Parathyroid adenoma (tissue), 2 donors: ENCODE results near the gene TBC1D30.

Source experiments
- H2AFZ ChIP-seq: fragments of 300-600 bp; sonication (generic); one replicate; pipeline ENCODE4 v1.7.0; 2017; ENCODE audit warnings: antibody characterized with exemption, mild to moderate bottlenecking
- H3K27ac ChIP-seq: fragments of 300-600 bp; sonication (generic); one replicate; pipeline ENCODE4 v1.7.0; 2017
- H3K27me3 ChIP-seq: fragments of 300-600 bp; sonication (generic); one replicate; pipeline ENCODE4 v1.7.0; 2017; ENCODE audit warnings: low read length; ENCODE audit not compliant: control insufficient read depth, insufficient read depth
- H3K36me3 ChIP-seq: fragments of 300-600 bp; sonication (generic); one replicate; pipeline ENCODE4 v1.7.0; 2017; ENCODE audit warnings: low read length; ENCODE audit not compliant: control insufficient read depth, insufficient read depth
- H3K4me1 ChIP-seq: fragments of 300-600 bp; sonication (generic); one replicate; pipeline ENCODE4 v1.7.0; 2017; ENCODE audit warnings: control low read depth
- H3K4me2 ChIP-seq: fragments of 300-600 bp; sonication (generic); one replicate; pipeline ENCODE4 v1.7.0; 2017; ENCODE audit warnings: low read length
- H3K4me3 ChIP-seq: fragments of 300-600 bp; sonication (generic); one replicate; pipeline ENCODE4 v1.7.0; 2017; ENCODE audit warnings: low read depth, low read length
- H3K79me2 ChIP-seq: fragments of 300-600 bp; sonication (generic); one replicate; pipeline ENCODE4 v1.7.0; 2017; ENCODE audit warnings: control low read depth
- H3K9ac ChIP-seq: fragments of 300-600 bp; sonication (generic); one replicate; pipeline ENCODE4 v1.7.0; 2017; ENCODE audit warnings: mild to moderate bottlenecking
- H3K9me3 ChIP-seq: fragments of 300-600 bp; sonication (generic); one replicate; pipeline ENCODE4 v1.7.0; 2017; ENCODE audit warnings: low read length; ENCODE audit not compliant: control insufficient read depth
- CTCF ChIP-seq: fragments of 300-600 bp; sonication (generic); IDR thresholded peaks from one replicate; pipeline ENCODE4 v1.7.0; 2017; ENCODE audit warnings: antibody characterized with exemption, mild to moderate bottlenecking
- donor health status: primary hyperparathyroidism.

TBC1D30 gene

GRCh38 chr12:64821116-64821630 is 3.3 kb upstream of the TBC1D30 start:
- no peak overlapping the region for H2AFZ ChIP-seq
- H3K4me3 ChIP-seq = no peak overlapping the region
- no peaks in the 10 kb centered on the region for H3K4me1 ChIP-seq
- no peak overlapping the region for H3K4me2 ChIP-seq
- no peak overlapping the region for H3K27ac ChIP-seq
- H3K9ac ChIP-seq = no peak overlapping the region
- no peaks in the 10 kb centered on the region for H3K9me3 ChIP-seq
- no peaks in the 10 kb centered on the region for H3K79me2 ChIP-seq
- TF ChIP-seq CTCF = no peak
- H3K27me3 ChIP-seq = no peaks in the 10 kb centered on the region
- H3K36me3 ChIP-seq = no peaks in the 10 kb centered on the region

- no peak overlapping the region for H3K4me3 ChIP-seq
- H3K27me3 ChIP-seq = no peaks in the 10 kb centered on the region
- H3K4me2 ChIP-seq = peak overlapping the region; percentile 58
- H3K27ac ChIP-seq = no peak overlapping the region
- no peaks in the 10 kb centered on the region for H3K4me1 ChIP-seq
- TF ChIP-seq CTCF = no peak
- H3K79me2 ChIP-seq = no peaks in the 10 kb centered on the region
- no peaks in the 10 kb centered on the region for H3K9me3 ChIP-seq
- H3K36me3 ChIP-seq = no peaks in the 10 kb centered on the region
- H2AFZ ChIP-seq = peak overlapping the region; percentile 83
- H3K9ac ChIP-seq = no peak overlapping the region
Measured at GRCh38 chr12:64824130-64824499, 332 bp upstream of the TBC1D30 start.

GRCh38 chr12:64825143-64826021 is 935 bp downstream of the TBC1D30 start:
- no peaks in the 10 kb centered on the region for H3K9me3 ChIP-seq
- no peak overlapping the region for H3K27ac ChIP-seq
- no peaks in the 10 kb centered on the region for H3K36me3 ChIP-seq
- H3K4me2 ChIP-seq = no peak overlapping the region
- no peak overlapping the region for H3K9ac ChIP-seq
- TF ChIP-seq CTCF = no peak
- no peaks in the 10 kb centered on the region for H3K4me1 ChIP-seq
- H3K4me3 ChIP-seq = no peak overlapping the region
- H3K79me2 ChIP-seq = no peaks in the 10 kb centered on the region
- H2AFZ ChIP-seq = peak overlapping the region; percentile 83
- no peaks in the 10 kb centered on the region for H3K27me3 ChIP-seq

GRCh38 chr12:64826234-64826633 is 1.8 kb downstream of the TBC1D30 start:
- Histone ChIP-seq H3K4me2 (peak overlapping the region; percentile 1), H3K27ac (no peak overlapping the region), H3K9me3 (no peaks in the 10 kb centered on the region), H3K27me3 (no peaks in the 10 kb centered on the region), H3K4me1 (no peaks in the 10 kb centered on the region), H3K9ac (no peak overlapping the region), H3K36me3 (no peaks in the 10 kb centered on the region), H3K4me3 (no peak overlapping the region), H2AFZ (peak overlapping the region; percentile 83), H3K79me2 (no peaks in the 10 kb centered on the region)
- no peak for TF ChIP-seq CTCF

- Histone ChIP-seq H3K9me3 (no peaks in the 10 kb centered on the region), H3K9ac (no peak overlapping the region), H3K4me1 (no peaks in the 10 kb centered on the region), H3K79me2 (peaks cover 4% of the 10 kb centered on the region), H3K27ac (no peak overlapping the region), H3K36me3 (no peaks in the 10 kb centered on the region), H2AFZ (no peak overlapping the region), H3K4me2 (no peak overlapping the region), H3K27me3 (no peaks in the 10 kb centered on the region), H3K4me3 (no peak overlapping the region)
- TF ChIP-seq CTCF = no peak
Measured at GRCh38 chr12:64828713-64829112, 4.3 kb downstream of the TBC1D30 start.
